RCC 7860 (cell line): Measurements from ENCODE around the gene VSX1.

Source experiments
- DNase-seq: peaks from one replicate; pipeline ENCODE4 v3.0.0-alpha.2; 2015; ENCODE audit warnings: low spot score
- FAIRE-seq: peaks from 2 replicates; lab custom pipeline; 2012; peaks lifted over from hg19 to GRCh38; lab: Jason Lieb, UNC

The VSX1 gene

DNA sequence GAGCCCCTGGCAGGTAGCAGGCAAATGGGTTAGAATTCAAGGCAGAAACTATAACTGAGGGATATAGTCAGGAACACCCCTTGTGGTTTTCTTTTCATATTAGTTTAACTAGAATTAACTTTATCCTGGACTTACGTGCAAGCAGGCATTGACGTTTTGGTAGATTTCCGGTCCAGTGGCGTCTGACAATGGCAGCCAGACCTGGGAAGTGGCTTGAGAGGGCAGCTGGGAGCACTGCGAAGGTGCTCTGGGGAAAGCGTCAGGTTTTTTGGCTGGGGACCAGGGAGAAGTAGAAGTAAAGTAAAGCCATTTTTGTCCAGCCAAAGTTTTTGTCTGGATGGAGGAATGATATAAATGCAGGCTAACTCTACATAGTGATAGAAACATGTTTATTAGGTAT lies 15.6 kb downstream of the VSX1 start:
- FAIRE-seq (no peak), DNase-seq (no peak)

DNA sequence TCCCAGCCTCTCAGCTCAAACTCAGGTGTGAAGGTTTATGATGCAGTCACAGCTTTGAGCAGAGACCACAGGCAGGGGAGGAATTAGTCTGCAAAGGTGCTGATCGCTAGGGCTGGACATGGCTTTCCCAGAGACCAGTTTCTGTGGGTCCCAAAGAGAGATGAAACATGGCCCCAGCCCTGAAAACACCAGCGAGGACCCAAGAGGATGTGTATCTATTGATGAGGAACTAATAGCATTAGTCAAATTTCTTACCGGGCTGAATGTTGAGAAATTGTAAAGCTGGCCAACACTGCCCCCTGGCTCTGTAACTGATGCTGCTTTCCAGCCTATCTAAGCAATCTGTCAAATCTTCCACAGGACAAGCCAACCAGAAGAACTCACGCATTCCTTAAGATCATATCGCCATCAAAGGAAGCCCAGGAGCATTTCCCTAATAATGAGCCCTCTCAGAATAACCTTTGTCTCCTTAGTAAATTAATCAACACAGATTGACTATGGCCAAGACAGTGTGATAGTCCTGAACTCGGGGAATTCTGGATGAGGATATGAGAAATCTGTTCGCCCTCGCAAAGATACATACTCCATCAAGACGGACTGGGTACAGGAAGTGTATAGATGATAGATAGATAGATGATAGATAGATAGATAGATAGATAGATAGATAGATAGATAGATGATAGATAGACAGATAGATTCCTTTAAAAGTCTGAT lies 16.2 kb downstream of the VSX1 start:
- DNase-seq: no peak
- no peak for FAIRE-seq

DNA sequence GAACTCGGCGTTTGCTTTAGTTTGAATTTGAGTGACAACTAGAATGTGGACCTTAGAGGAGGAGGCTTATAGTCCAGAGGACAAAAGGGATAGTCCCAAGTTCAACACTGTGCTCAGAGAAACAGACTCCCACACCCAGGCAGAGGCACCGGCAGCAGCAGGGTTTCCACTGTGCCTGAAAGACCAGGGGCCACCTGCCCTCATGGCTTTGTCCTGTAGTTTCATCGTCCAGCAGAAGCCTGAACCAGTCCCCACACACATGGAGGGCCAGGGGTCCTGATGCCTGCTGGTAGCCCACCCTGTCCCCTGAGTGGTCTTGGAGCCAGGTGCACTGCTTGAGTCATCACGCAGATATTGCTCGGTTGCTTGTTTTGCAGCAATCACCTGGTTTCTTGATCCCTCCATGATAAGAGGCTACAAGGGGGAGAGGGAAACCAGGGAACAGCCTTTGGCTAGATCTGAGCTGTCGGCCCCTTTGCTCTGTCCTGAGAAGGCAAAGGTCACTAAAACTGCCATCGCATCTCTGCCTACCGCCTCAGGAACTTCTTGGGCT lies 16.8 kb downstream of the VSX1 start:
- no peak for FAIRE-seq
- no peak for DNase-seq

DNA sequence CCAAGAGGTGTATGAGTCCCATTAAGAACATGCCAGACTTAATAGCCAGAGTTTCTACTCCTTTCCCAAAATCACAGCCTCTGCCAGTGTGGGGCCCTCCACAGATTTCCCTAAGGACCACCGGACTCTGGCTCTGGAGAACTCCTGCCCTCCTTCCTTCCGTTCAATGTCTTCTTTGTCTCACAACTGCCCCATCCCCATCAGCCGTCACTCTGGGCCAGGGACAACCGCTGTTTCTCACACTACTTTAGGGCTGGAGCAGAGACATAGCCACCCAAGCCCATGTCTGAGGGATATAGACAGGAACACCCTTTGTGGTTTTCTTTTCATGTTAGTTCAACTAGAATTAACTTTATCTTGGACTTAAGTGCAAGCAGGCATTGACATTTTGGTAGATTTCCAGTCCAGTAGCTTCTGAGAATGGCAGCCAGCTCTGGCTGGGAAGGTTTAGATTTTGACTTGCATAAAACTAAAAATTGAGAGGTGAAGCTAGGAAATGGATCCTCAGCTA lies 17.3 kb downstream of the VSX1 start:
- FAIRE-seq (no peak), DNase-seq (no peak)

DNA sequence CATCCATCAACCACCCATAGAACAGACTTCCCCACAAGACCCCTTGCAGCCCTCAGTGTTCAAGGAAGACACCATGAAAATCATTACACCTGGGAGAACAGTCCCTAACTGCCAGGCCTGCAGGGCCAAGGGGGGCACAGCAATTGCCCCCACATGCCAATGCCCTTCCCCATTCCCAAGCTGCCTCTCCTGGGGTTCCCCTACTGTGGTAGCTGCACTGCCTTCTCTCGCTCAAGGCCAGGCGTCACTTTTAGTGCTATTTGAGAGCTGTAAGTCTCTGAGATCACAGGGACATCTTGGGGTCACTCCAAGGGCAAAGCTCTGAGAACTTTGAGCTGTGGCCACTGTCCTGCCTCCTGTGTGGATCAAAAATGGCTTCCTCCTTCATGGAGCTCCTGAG lies 18.0 kb downstream of the VSX1 start:
- no peak for DNase-seq
- FAIRE-seq: no peak

DNA sequence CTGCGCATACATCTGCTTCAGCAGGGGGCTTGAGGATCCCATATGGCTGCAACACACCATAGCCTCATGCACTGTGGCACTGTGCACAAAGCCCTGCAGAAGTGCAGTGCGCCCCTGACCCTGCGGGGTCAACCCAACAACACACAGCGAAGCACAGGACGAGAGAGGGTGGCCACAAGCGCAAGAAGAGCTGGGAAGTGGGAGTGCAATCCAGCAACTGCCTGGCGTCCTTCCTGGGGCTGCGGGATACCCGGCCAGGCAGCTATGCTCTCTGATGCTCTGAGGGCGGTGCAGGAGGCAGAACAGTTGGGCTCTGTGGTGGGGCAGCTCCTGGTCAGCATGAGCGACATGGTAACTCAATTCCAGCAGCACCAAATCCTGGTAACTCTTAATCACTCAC lies 18.4 kb downstream of the VSX1 start:
- FAIRE-seq: no peak
- DNase-seq: no peak

DNA sequence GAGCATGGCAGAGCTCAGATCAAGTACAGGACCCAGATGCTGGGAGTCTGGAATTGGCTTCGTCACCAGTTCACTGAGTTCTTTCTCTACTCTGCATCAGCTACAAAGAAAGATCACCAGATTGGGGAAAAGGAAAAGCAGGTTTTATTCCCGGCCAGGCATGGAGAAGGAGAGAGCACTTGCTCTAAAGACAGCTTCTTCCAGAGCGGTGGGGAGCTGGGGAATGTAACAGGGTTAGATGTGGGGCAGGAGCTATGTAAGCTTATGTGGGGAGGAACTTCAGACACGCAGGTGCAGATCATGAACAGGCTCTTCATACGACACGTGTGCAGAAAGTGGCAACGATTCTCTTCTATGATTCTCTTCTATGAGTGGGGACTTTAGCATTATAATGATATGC lies 19.1 kb downstream of the VSX1 start:
- DNase-seq: no peak
- no peak for FAIRE-seq

DNA sequence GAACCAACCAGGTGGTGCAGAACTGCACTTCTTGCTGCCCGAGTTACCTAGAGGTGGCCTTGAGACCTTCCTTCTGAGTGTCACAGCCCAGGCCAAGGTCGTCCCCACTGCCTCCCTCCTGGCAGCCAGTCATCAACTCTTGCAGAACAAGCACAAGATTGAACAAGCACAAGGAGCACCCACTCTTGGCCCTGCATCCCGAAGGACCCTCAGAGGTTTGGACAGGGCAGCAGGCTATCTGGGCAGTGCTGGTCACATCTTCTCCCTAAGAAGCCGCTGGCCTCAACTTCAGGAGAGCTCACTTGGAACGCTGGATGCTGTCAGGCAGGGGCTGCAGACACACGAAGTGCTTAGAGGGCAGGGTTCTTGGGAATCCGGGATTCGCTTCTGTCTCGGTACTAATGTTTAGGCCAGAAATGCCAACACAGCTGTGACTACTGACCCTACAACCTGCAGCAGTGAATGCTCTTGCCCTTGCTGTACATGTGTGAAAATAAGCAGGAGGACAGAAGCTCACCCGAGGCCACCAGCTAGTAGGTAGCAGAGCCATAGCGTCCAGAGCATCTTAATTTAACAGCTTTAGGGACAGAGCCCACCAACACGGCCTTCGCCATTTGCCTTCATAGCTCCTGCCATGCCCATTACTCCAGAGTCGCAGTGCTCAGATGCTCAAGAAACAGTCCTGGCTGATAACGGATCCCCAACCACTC lies 20.0 kb downstream of the VSX1 start:
- FAIRE-seq: no peak

DNA sequence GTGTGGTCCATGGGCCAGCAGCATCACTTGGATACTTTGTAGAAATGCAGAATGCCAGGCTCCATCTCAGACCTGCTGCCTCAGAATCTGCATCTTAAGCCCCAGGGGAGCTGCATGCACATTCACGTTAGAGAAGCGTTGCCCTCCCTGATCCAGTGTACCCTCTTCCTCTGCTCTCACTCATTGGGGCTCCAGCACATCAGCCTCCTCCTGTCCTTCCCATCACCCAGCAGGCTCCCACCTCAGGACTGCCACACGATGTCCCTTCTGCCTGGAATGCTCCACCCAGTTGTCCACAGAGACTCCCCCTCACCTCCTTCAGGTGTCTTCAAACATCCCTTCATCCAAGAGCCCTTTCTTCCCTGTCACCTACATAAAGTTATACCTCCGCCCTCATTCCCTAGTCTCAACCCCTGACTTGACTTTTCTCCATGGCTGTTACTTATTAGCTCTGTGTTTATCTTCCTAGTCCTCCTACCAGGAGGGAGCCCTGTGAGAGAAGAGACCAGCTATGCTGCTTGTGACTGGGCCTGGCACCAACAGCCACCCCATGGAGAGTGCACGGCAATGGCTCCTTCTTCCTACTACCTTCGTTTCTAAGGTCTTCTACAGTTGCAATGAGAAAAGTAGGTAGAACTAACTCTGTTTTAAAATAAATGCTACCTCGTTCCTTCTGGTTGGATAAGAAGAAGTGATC lies 20.7 kb downstream of the VSX1 start:
- FAIRE-seq (no peak), DNase-seq (no peak)

More for the DNA sequence above, 20.0 kb downstream of the VSX1 start:
- DNase-seq: no peak

DNA sequence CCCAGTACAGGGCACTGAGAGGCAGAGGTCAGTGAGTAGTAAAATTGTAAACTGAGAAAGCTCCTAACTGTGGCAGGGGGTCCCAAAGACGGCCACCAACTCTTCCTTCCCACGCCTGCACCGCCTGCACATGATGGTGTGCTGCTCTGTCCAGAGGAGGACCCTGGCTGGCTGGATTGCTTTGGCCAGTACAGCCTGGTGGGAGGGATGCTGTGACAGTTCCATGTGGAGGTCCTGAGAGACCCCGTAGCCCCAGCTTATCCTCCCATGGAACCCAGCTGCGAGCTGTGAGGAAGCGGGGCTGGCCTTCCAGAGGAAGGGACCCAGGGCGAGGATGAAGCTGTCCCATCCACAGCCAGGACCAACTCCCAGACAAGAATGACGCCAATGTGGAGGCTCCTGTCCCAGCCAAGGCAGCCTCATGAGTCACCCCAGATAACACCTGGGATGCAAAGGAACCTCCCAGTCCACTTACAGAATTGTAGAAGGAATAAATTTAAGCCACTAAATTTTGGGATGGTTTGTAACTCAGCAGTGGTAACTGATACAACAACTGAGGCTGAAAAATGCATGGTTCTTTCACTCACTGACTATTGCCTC lies 22.0 kb downstream of the VSX1 start:
- no peak for FAIRE-seq
- no peak for DNase-seq

DNA sequence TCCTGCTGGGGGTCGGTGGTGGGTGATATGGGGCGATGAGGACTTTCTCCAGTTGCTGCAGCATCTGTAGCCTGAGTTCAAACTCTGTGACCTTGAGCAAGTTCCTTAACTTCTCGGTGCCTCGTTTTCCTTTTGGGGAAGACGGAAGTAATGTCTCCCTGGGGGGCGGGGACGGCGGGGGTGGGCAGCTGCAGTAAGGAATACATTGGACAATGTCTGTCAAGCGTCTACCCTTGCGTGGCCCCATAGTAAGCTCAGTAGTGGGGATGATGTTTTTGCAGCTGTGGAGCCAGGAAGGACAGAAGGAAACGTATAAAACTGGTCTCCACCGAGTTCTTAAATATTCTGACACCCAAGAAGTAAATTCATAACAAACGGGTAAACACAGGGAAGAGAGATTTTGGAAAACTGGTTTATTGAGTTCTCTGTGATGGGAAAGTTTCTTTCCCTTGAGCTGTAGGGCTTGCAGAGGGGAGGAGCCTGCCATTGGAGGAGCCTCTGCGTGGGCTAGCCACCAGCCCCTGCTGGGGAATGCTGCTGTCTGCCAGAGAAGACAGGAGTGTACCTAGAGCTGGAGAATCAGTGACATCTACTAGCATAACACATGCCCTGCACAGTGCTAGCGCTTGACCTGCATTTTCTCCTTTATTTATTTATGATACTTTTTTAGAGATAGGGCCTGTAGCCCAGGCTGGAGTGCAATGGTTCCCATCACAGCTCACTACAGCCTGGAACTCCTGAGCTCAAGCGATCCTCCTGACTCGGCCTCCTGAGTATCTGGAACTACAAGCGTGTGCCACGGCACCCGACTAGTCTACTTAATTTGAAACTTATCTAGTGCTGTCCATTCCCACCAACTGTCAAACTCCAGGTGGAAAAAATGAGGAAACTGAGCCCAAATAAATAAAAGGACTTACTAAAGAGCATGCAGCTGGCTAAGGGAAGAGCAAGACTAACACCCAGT lies 22.8 kb downstream of the VSX1 start:
- DNase-seq: no peak
- no peak for FAIRE-seq

DNA sequence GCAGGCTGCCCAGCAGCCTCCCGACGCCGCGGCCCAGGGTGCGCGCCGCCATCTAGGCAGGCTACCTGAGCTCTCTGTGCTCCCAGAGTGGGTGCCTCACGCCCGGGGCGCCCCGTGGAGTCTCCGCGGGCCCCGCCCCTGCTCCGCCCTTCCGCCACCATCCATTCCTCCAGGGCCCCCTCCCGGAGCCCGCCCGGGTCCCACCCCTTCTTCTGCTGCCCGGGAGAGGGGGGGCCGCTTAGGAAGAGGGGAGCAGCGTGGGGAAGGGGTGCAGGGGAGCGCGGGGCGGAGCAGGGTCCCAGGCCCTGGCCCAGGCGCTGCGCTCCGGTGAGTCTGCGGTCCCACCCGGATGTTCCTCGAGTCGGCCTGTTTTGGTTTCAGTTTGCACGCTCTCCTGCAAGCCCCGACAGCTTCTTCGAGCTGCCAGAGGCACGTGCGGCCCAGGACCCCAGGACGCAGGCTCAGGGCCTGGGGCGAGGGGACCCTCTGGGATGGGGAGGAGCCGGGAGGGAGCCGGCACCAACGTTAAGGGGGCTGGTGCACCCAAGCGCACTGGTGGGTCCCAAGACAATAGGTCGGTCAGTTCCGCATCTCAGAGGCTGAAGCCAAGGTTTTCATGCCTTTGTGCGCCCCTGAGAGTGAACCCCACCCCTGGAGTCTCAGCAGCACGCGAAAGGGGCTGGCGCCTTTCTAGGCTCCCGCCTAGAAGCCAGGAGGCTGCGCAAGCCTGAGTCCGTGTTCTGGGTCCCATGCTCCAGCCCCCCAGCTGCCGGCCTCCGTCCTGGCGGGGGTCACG lies 23.7 kb downstream of the VSX1 start, which contains the start of gene ACSS1:
TSS of gene ACSS1 (minus strand) at position 89 of the 796 bp plus-strand sequence. CDS start at position 52, 37 bp downstream.
- DNase-seq: no peak

DNA sequence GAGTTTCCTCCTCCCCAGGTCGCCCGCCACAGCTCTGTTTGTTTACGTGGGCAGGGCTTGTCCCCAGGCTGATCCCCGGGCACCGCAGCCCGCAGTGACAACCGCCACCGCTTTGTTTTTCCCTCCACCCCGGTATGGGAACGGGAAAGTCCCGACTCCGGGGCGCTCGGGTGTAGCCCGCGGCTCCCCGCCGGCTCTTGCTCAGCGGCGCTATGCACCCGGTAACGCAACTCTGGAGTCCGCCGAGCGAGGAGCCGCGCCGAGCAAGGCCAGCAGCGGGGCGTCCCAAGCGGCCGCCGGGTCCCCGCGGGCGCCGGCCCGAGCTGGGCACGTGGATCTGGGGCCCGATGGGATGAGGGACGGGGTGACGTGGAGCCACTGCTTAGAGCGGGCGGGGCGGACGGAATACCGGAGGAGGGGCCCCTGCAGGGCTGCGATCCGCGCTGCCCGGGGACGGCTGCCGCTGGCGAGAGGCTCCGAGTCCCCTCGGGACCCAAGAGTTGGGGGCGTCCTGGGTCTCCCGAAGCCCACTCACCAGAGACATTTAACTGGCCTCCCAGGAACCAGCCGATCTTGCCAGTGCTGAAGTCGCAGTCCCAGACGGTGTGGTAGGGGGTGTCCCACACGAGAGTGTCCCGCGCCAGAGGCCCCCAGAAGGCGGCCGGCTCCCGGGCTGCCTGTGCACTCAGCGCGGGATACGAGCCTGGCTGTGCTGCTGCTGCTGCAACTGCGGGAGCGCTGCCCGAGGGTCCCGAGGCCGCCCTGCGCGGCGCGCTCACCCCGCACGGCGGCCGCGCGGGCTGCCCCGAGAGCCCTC lies 24.5 kb downstream of the VSX1 start:
- FAIRE-seq: no peak
- DNase-seq: peak; percentile 14

More for the DNA sequence above, 23.7 kb downstream of the VSX1 start, which contains the start of gene ACSS1:
- FAIRE-seq: no peak

DNA sequence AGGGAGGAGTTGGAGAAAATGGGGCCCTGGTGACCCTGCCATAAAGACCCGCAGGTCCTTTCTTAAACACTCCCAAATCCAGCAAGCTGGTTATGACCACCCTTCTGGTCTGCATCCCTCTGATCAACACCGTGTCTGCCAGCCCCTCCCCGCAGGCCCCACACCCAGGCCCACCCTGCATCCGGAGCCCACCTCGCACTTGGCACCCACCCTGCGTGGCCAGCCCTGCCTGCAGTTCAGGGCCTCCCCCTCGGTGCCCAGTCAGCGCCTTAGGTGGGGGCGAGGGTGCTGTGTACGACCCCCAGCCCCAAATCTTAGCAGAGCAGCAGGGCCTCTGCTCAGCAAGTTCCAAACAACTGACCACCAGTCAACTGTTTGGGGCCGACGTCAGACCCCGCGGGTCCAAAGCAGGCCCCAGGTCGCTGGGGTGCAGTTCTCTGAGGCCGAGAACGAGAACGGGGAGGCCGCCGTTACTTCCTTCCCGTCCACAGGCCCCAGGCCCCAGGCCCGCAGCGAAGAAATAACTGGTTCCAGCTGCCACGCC lies 25.2 kb downstream of the VSX1 start:
- FAIRE-seq: no peak
- no peak for DNase-seq

DNA sequence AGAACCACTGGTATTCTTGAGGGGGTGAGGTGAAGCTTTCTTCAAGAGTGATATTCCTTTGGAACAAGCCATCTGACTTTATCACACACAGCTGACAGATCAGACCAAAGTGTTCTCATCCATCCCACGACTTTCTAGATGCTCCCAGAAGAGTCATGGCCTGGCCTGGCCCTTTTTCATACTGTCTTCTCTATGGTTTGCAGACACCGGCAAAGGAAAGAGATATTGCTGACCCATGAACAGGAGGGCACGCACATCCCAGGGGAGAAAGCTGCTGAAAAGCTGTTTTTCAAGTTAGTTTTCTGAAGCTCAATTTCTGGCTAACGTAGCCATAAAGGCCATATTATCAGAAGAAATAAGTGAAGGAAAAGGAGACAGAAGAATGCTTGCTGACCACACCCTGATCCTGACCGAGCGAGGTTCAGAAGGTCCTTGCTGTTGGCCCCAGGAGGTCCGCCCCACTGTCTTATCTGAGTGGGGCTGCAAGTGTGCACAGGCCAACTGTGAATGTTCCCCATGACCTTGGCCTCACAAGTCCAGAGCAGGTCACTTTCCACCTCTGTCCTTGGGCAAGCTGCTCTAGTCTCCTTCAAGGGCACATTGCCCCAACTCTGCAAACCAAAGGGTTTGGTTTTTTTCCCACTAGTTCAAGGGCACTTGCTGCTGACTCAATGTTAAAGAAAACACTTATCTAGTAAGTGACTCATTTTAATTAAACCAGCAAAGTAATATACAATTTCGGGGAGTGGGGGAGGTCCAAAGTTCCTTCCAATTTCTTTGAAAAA lies 26.0 kb downstream of the VSX1 start:
- DNase-seq: no peak
- no peak for FAIRE-seq

DNA sequence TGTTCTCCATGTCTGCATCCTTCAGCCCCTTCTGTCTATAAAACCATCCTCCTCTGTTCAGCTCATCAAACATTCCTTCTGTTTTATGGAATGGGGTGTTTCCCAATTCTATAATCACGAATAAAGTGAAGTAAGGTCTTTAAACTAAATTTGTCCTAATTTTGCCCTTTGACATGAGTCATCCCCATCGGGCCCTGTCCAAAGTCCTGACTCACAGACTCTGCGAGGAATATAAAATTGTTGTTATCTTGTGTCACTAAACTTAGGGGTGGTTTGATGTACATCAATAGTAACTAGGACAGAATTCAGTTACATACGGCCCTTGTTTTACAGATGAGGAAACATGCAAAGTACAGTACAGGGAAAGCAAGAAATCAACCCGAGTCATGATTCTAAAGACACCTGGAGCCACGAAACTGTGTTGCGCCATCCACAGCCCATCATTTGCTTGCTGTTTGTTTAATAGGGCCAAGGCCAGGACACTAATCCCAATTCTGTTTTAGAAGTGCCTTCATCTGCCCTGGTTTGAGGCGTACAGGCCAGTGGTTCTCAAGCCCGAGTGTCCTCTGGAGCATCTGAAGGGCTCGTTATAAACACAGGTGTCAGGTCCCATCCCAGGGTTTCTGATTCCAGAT lies 26.8 kb downstream of the VSX1 start:
- FAIRE-seq (no peak), DNase-seq (no peak)
